ENCODE data around the gene GJB4.

The GJB4 gene

DNA sequence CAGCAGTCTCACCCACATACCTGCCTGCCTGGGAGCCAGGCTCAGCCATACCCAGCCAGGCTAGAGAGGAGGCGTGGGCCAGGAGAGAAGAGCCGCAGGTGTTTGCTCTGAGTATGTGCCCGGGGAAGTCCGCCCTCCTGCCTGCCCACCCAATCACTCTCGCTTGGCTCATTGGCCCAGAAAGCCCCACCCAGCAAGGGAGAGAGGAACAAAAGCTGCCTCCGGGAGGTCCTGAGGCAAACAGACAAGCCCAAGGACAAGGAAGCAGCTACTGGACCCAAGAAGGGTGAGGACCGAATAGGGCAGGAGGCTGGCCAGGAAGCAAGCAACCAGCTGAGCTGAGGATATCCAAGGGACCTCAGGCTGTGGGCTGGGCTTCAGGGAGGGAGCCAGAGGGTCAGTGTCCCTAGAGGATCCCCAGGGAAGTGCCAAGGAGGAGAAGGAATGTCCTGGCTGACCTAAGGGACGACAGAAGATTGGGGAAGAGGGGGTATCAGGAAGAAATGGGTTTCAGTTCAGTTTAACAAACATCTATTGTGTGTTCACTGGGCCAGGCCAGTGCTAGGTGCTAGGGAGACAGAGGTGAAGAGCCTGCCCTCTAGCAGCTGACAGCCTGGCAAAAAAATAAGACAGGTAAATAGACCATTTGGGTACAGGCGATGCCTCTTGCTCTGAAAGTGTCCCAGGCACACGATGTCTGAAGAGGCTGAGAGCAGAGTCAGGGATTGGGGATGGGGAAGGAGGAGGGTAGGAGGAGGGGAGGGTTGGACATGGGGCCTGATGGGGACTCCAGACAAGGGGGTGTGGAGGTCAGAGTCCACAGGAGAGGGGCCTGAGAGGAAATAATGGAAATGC lies at the start of gene GJB4:
TSS of gene GJB4 (plus strand) at position 238 of the 855 bp plus-strand sequence. CDS start 1,515 bp downstream, outside the sequence.
- TF ChIP-seq FOXP2 (optimal IDR thresholded peaks at IDR 0.05; ENCODE audit: control extremely low read depth, extremely low read length, insufficient read depth) (no peak), POLR2AphosphoS5 (IDR thresholded peaks at IDR 0.05; ENCODE audit: borderline replicate concordance, low read depth, low read length) (no peak), EZH2 (IDR thresholded peaks at IDR 0.05) (no peak)
- no peak within 1 kb of the TSS for H3K4me3 ChIP-seq
- no peaks in the 10 kb centered on the region for H3K9me3 ChIP-seq (ENCODE audit: low read depth, low read length)
- H3K27ac ChIP-seq = no peak within 1 kb of the TSS
- no peak within 1 kb of the TSS for H3K9ac ChIP-seq (ENCODE audit: insufficient read length)
- H3K36me3 ChIP-seq (ENCODE audit: insufficient read depth, low read length) = no peaks in the 10 kb centered on the region
- DNase-seq (ENCODE audit: low read depth, low spot score) = no peak

DNA sequence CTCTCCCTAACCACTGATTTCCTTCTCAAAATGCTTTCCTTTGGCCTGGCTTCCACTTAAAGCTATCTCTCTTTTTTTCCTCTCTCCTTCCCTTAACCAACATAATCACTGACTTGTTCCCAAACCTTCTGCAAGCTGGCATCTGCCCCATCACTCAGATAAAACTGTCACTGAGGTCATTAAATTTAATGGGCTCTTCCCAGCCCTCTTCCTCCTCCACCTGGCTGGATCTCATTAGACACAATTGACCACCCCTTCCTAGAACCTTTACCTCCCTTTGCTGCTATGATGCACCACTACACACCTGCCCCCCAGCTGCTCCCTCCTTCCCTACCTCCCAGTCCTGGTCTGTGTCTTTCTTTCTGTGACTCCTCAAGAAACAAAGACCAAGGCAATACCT lies 48.7 kb upstream of the GJB4 start:
- Histone ChIP-seq H3K4me3 (no peak overlapping the region), H3K36me3 (ENCODE audit: insufficient read depth, low read length) (no peaks in the 10 kb centered on the region), H3K27ac (no peak overlapping the region), H3K9ac (ENCODE audit: insufficient read length) (no peak overlapping the region), H3K9me3 (ENCODE audit: low read depth, low read length) (no peaks in the 10 kb centered on the region)
- TF ChIP-seq EZH2 (IDR thresholded peaks at IDR 0.05) (no peak), FOXP2 (optimal IDR thresholded peaks at IDR 0.05; ENCODE audit: control extremely low read depth, extremely low read length, insufficient read depth) (no peak), POLR2AphosphoS5 (IDR thresholded peaks at IDR 0.05; ENCODE audit: borderline replicate concordance, low read depth, low read length) (no peak)
- no peak for DNase-seq (ENCODE audit: low read depth, low spot score)

DNA sequence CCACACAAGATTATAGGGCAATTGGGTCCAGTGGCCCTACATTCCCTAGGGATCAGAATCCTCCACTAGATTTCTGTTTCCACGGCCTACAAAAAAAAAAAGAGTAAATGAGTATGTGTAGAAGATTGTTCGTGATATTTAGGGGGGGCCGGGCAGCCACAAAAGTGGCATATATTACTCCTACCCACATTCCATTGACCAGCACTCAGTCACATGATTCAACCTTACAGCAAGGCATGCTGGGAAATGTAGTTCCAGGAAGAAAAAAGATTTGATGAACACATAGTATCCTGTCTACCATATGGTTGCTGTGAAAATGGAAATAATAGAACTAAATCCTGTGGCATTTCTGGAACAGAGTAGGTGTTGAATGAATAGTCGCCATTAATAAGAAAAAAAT lies 48.1 kb upstream of the GJB4 start:
- DNase-seq (ENCODE audit: low read depth, low spot score) = no peak
- no peak for TF ChIP-seq EZH2 (IDR thresholded peaks at IDR 0.05)
- TF ChIP-seq POLR2AphosphoS5 (IDR thresholded peaks at IDR 0.05; ENCODE audit: borderline replicate concordance, low read depth, low read length) = no peak
- Histone ChIP-seq H3K4me3 (no peak overlapping the region), H3K27ac (no peak overlapping the region), H3K9ac (ENCODE audit: insufficient read length) (no peak overlapping the region), H3K36me3 (ENCODE audit: insufficient read depth, low read length) (no peaks in the 10 kb centered on the region), H3K9me3 (ENCODE audit: low read depth, low read length) (no peaks in the 10 kb centered on the region)

DNA sequence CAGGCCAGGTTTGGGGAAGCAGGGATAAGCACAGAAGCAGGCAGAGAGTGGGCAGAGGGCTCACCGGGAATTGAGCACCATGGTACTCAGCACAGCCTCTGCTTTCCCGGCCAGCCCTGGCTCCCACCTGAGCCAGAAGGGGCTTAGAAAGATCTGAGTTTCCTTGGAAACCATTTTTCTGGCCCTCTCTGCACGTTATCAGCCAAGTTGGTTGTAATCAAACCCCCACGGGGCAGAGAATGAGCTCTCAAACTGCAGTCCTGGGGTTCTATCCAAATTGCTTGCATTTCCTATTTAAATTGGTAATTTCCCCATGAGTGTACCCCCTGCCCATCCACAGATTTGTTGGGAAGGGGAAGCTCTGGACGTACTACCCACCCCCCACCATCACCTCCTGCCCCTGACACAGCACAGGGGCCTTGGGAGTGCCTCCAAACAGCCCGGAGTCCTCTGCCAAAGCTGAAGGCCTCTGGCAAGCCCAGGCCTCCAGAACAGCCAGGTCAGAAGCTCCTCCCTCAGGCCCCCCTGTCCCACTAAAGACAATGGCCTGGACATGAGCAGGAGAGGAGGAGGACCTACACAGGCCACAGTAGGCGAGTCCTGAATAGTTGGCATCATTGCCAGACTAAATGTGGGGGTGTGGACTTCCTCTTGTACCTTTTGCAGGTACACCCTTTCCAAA lies 47.4 kb upstream of the GJB4 start:
- no peak overlapping the region for H3K4me3 ChIP-seq

DNA sequence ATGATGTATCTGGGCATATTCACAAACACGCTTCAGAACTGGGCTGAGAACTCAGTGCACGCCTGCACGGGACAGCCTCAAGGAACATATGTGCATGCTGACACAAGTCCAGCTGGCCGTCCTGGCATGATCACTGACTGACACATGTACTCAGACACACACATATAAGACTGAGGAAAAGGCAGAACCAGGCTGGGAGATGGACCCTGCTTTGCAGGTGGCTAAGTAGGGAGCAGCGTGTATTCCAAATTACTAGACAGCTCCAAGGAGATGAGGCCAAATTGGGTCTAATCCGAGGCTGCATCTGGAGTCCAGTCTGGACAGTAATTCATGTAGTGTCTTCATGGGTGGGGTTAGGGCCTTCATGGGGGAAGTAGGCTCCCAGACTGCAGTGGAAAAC lies 46.1 kb upstream of the GJB4 start:
- no peak overlapping the region for H3K4me3 ChIP-seq
- DNase-seq (ENCODE audit: low read depth, low spot score) = no peak
- no peak overlapping the region for H3K9ac ChIP-seq (ENCODE audit: insufficient read length)
- no peaks in the 10 kb centered on the region for H3K36me3 ChIP-seq (ENCODE audit: insufficient read depth, low read length)
- no peaks in the 10 kb centered on the region for H3K9me3 ChIP-seq (ENCODE audit: low read depth, low read length)
- no peak overlapping the region for H3K27ac ChIP-seq
- TF ChIP-seq POLR2AphosphoS5 (IDR thresholded peaks at IDR 0.05; ENCODE audit: borderline replicate concordance, low read depth, low read length) = no peak

More for the DNA sequence above, 47.4 kb upstream of the GJB4 start:
- no peak for DNase-seq (ENCODE audit: low read depth, low spot score)
- Histone ChIP-seq H3K9me3 (ENCODE audit: low read depth, low read length) (no peaks in the 10 kb centered on the region), H3K9ac (ENCODE audit: insufficient read length) (no peak overlapping the region), H3K27ac (no peak overlapping the region), H3K36me3 (ENCODE audit: insufficient read depth, low read length) (no peaks in the 10 kb centered on the region)
- TF ChIP-seq POLR2AphosphoS5 (IDR thresholded peaks at IDR 0.05; ENCODE audit: borderline replicate concordance, low read depth, low read length) = no peak
- TF ChIP-seq FOXP2 (optimal IDR thresholded peaks at IDR 0.05; ENCODE audit: control extremely low read depth, extremely low read length, insufficient read depth) = no peak
- TF ChIP-seq EZH2 (IDR thresholded peaks at IDR 0.05) = no peak

DNA sequence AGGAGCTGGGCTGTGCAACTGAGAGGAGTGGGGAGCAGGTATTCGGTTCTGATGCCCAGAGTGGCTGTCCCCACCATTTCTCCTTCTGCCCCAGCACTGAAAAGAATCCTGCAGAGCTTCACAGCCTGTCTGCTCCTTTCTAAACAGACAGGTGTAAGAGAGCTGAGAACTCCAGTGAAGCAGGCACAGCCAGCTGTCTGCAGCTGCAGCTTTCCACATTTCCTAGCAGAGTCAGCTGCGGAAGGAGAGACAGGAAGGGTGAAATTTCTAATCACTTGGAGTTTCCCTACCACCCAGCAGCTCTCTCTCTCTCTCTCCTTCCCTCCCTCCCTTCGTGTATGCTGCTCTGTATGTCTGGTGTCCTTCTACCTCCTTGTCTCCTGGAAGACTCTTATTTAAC lies 45.2 kb upstream of the GJB4 start:
- TF ChIP-seq EZH2 (IDR thresholded peaks at IDR 0.05) = no peak
- TF ChIP-seq FOXP2 (optimal IDR thresholded peaks at IDR 0.05; ENCODE audit: control extremely low read depth, extremely low read length, insufficient read depth) = no peak
- no peak for TF ChIP-seq POLR2AphosphoS5 (IDR thresholded peaks at IDR 0.05; ENCODE audit: borderline replicate concordance, low read depth, low read length)
- Histone ChIP-seq H3K4me3 (no peak overlapping the region), H3K9ac (ENCODE audit: insufficient read length) (no peak overlapping the region), H3K27ac (no peak overlapping the region), H3K36me3 (ENCODE audit: insufficient read depth, low read length) (no peaks in the 10 kb centered on the region), H3K9me3 (ENCODE audit: low read depth, low read length) (no peaks in the 10 kb centered on the region)
- no peak for DNase-seq (ENCODE audit: low read depth, low spot score)

DNA sequence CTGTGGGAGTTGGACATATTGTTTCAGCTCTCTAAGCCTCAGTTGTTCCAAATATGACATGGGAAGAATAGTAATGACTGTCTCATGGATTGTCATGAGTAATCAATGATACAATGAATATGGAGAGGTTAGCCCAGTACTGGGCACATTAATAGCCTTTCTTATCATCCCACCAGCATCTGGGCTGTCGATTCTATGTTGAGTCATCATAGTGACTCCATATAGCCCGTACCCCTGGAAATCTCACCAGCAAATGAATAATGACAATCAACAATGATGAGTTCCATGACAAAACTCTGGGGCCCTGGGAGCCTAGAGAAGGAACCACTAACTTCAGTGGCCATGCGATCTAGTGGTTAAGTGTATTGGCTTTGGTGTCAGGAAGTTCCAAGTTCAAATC lies 44.4 kb upstream of the GJB4 start:
- H3K36me3 ChIP-seq (ENCODE audit: insufficient read depth, low read length) = no peaks in the 10 kb centered on the region
- no peak for TF ChIP-seq POLR2AphosphoS5 (IDR thresholded peaks at IDR 0.05; ENCODE audit: borderline replicate concordance, low read depth, low read length)
- no peak for TF ChIP-seq FOXP2 (optimal IDR thresholded peaks at IDR 0.05; ENCODE audit: control extremely low read depth, extremely low read length, insufficient read depth)
- TF ChIP-seq EZH2 (IDR thresholded peaks at IDR 0.05) = no peak
- no peak overlapping the region for H3K9ac ChIP-seq (ENCODE audit: insufficient read length)
- no peak for DNase-seq (ENCODE audit: low read depth, low spot score)
- no peak overlapping the region for H3K4me3 ChIP-seq
- H3K27ac ChIP-seq = no peak overlapping the region
- H3K9me3 ChIP-seq (ENCODE audit: low read depth, low read length) = no peaks in the 10 kb centered on the region

DNA sequence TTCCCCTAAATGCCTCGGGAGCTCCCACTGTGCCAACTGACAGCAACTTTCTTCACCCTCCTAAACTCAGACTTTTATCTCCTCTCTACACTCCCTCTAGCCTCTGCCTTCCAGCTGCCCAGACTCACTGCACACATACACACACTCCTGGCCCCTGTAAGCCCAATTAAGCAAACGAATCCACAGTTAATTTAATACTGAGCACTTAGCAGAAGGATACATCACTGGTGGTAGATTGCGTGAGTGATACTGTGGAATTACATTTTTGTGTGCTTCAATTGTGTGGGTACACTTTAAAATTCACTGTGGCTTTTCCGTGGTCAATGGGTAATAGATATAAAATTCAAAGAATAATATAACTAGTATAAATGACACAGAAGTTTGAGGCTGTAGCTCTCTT lies 38.3 kb upstream of the GJB4 start:
- no peaks in the 10 kb centered on the region for H3K36me3 ChIP-seq (ENCODE audit: insufficient read depth, low read length)
- TF ChIP-seq POLR2AphosphoS5 (IDR thresholded peaks at IDR 0.05; ENCODE audit: borderline replicate concordance, low read depth, low read length) = no peak
- TF ChIP-seq FOXP2 (optimal IDR thresholded peaks at IDR 0.05; ENCODE audit: control extremely low read depth, extremely low read length, insufficient read depth) = no peak
- TF ChIP-seq EZH2 (IDR thresholded peaks at IDR 0.05) = no peak
- H3K4me3 ChIP-seq = no peak overlapping the region
- no peak for DNase-seq (ENCODE audit: low read depth, low spot score)
- no peak overlapping the region for H3K9ac ChIP-seq (ENCODE audit: insufficient read length)
- H3K27ac ChIP-seq = no peak overlapping the region
- H3K9me3 ChIP-seq (ENCODE audit: low read depth, low read length) = no peaks in the 10 kb centered on the region
